Body of pancreas (tissue), 4 donors: Measurements from ENCODE around the gene IER5. TPM values are rescaled to one million over a fixed set of nuclear protein-coding genes. Genes with fewer than 3 reads are reported as not detected.
A peak's percentile ranks its signal among the peaks of the same experiment; 100 is the strongest.

ENCODE experiments used
- ATAC-seq: fragments of 150-250 bp; one replicate; pipeline ENCODE4 v1.9.1; 2016
- DNase-seq, 4 donors: peaks; one replicate each; pipeline ENCODE4 v3.0.0-alpha.2; 2019
- H3K27ac ChIP-seq, 4 donors: fragments of 200-600 bp; sonication (generic); 1 replicate in 3 of 4; 2 replicates in 1 of 4; pipeline versions ENCODE4 v1.5.1 to v1.6.1; 2016 to 2019; ENCODE audit warnings: mild to moderate bottlenecking in 1 of 4, mixed read lengths in 1 of 4, moderate library complexity in 1 of 4
- H3K27me3 ChIP-seq, 2 donors: fragments of 200-600 bp; sonication (generic); one replicate each; pipeline ENCODE4 v1.6.0; 2016; ENCODE audit warnings: mild to moderate bottlenecking in 1 of 2
- H3K36me3 ChIP-seq, 2 donors: fragments of 200-600 bp; sonication (generic); replicated peaks in 1 of 2; 2 replicates each; pipeline ENCODE4 v1.5.1; 2016; ENCODE audit warnings: low read depth in 2 of 2; ENCODE audit not compliant: insufficient read depth in 1 of 2
- H3K4me1 ChIP-seq: fragments of 200-600 bp; sonication (generic); one replicate; pipeline ENCODE4 v1.6.0; 2016
- H3K4me3 ChIP-seq, 2 donors: fragments of 200-600 bp; sonication (generic); 1 replicate in 1 of 2; 2 replicates in 1 of 2; pipeline ENCODE4 v1.5.1; 2016 to 2019
- H3K9me3 ChIP-seq, 3 donors: fragments of 200-600 bp; sonication (generic); 1 replicate in 2 of 3; 2 replicates in 1 of 3; pipeline ENCODE4 v1.5.1; 2016
- CTCF ChIP-seq, 7 experiments: fragments of 450-650 bp in 4 of 7; fragments of 200-600 bp in 3 of 7; sonication (generic) in 3 of 7; IDR thresholded peaks; one replicate each; pipeline ENCODE4 v1.5.1; 2016 to 2019; ENCODE audit warnings: antibody characterized with exemption in 7 of 7
- POLR2A ChIP-seq, 3 donors: fragments of 450-650 bp; IDR thresholded peaks; one replicate each; pipeline ENCODE4 v1.6.1; 2016; ENCODE audit warnings: antibody characterized with exemption in 3 of 3, mild to moderate bottlenecking in 2 of 3
- WGBS, 2 donors: methylation state at CpG; one replicate each; pipeline ENCODE4 v1.1.5; 2017; 5-methylcytosine and 5-hydroxymethylcytosine counted together
- intact Hi-C: fragments of 100-400 bp; cut with DNase I; formaldehyde crosslinking; loops from one replicate; pipeline ENCODE4 v1.15.1; 2023
- total RNA-seq, 2 donors: library from RNA; depleted of rRNA; stranded (reverse); fragments of >200 nt; gene quantifications; one replicate each; pipeline ENCODE4 v1.1.0, GENCODE V29; 2016

IER5 gene
- total RNA-seq, 2 donors from 2014 or later: 6.6 to 6.7 TPM

GRCh38 chr1:181126871-181127587 is 38.5 kb downstream of the IER5 start:
- Histone ChIP-seq H3K4me1 (no peaks in the 10 kb centered on the region), H3K27ac (no peak overlapping the region), H3K36me3 (no peaks in the 10 kb centered on the region), H3K27me3 (no peaks in the 10 kb centered on the region), H3K4me3 (no peak overlapping the region), H3K9me3 (no peaks in the 10 kb centered on the region)
- WGBS, 2 donors: 65 to 73% methylated on average over 10 of the region's 10 CpGs
- DNase-seq (peak in 1 of 4 donors; percentile 26), ATAC-seq (no peak)
- no peak for TF ChIP-seq CTCF (IDR thresholded peaks at IDR 0.05)
- intact Hi-C loops: no loop called here

GRCh38 chr1:181127898-181128453 is 39.5 kb downstream of the IER5 start:
- no peak for ATAC-seq
- Histone ChIP-seq H3K27me3 (no peaks in the 10 kb centered on the region), H3K4me1 (no peaks in the 10 kb centered on the region), H3K27ac (peak overlapping the region in 1 of 4 donors; percentile 69), H3K36me3 (no peaks in the 10 kb centered on the region), H3K4me3 (no peak overlapping the region), H3K9me3 (no peaks in the 10 kb centered on the region)
- WGBS, 2 donors: 71 to 93% methylated on average over 1 to 5 of the region's 5 CpGs
- TF ChIP-seq POLR2A (IDR thresholded peaks at IDR 0.05) (no peak), CTCF (IDR thresholded peaks at IDR 0.05) (no peak)
- no peak for DNase-seq
- intact Hi-C loops: no loop called here

GRCh38 chr1:181128592-181129497 is 40.3 kb downstream of the IER5 start:
- Histone ChIP-seq H3K4me1 (peaks cover 3% of the 10 kb centered on the region), H3K27ac (peak overlapping the region in 1 of 4 donors; percentile 69), H3K27me3 (no peaks in the 10 kb centered on the region), H3K9me3 (no peaks in the 10 kb centered on the region), H3K36me3 (no peaks in the 10 kb centered on the region), H3K4me3 (no peak overlapping the region)
- intact Hi-C loops: no loop called here
- DNase-seq: peak in 1 of 4 donors; percentile 61
- ATAC-seq: no peak
- TF ChIP-seq POLR2A (IDR thresholded peaks at IDR 0.05): no peak
- no peak for TF ChIP-seq CTCF (IDR thresholded peaks at IDR 0.05)
- WGBS, 2 donors: 59 to 73% methylated on average over 16 to 18 of the region's 19 CpGs

GRCh38 chr1:181129771-181130606 is 41.5 kb downstream of the IER5 start:
- 79 to 93% methylated on average over 10 to 13 of the region's 13 CpGs for WGBS, 2 donors
- H3K4me1 ChIP-seq: peaks cover 14% of the 10 kb centered on the region
- intact Hi-C loops: no loop called here

More at GRCh38 chr1:181129771-181130606, 41.5 kb downstream of the IER5 start:
- no peaks in the 10 kb centered on the region for H3K9me3 ChIP-seq
- DNase-seq (no peak), ATAC-seq (no peak)
- no peak overlapping the region for H3K27ac ChIP-seq
- no peaks in the 10 kb centered on the region for H3K27me3 ChIP-seq
- no peaks in the 10 kb centered on the region for H3K36me3 ChIP-seq
- TF ChIP-seq CTCF (IDR thresholded peaks at IDR 0.05) (no peak), POLR2A (IDR thresholded peaks at IDR 0.05) (no peak)
- no peak overlapping the region for H3K4me3 ChIP-seq
